Smooth muscle cell of the umbilical artery (primary cell): Measurements from ENCODE around the gene TIAM1. TPM values are rescaled to one million over a fixed set of nuclear protein-coding genes. Genes with fewer than 3 reads are reported as not detected.

Experiments used
- total RNA-seq: library from RNA; depleted of rRNA; stranded (reverse); fragments of >200 nt; gene quantifications from 2 replicates; pipeline ENCODE4 v1.2.3, GENCODE V29; 2014

Gene TIAM1
- 3.0 and 14.0 TPM in 2 replicates for total RNA-seq

GRCh38 chr21:31343680-31344480 is at the start of gene TIAM1:
Gene TIAM1 (minus strand): TSS chr21:31344261. CDS start chr21:31266972, 77,289 bp downstream.

